GM18505 (cell line): ENCODE data around the gene CYBC1.
"Not testable (repeated sequence)": the region's sequence is repeated elsewhere in the genome, so short reads cannot be mapped to it uniquely, and the experiment has no call there.

Experiments
- ATAC-seq: cut with Tn5 transposase; IDR thresholded peaks from one replicate; pipeline ENCODE4 v1.9.1; 2021; ENCODE audit not compliant: unreplicated experiment
- POLR2A ChIP-seq: IDR thresholded peaks from 4 replicates; pipeline ENCODE4 v1.6.1; 2011; ENCODE audit warnings: borderline replicate concordance; ENCODE audit not compliant: insufficient read depth, insufficient read length; ENCODE audit errors: extremely low read depth

The CYBC1 gene

DNA sequence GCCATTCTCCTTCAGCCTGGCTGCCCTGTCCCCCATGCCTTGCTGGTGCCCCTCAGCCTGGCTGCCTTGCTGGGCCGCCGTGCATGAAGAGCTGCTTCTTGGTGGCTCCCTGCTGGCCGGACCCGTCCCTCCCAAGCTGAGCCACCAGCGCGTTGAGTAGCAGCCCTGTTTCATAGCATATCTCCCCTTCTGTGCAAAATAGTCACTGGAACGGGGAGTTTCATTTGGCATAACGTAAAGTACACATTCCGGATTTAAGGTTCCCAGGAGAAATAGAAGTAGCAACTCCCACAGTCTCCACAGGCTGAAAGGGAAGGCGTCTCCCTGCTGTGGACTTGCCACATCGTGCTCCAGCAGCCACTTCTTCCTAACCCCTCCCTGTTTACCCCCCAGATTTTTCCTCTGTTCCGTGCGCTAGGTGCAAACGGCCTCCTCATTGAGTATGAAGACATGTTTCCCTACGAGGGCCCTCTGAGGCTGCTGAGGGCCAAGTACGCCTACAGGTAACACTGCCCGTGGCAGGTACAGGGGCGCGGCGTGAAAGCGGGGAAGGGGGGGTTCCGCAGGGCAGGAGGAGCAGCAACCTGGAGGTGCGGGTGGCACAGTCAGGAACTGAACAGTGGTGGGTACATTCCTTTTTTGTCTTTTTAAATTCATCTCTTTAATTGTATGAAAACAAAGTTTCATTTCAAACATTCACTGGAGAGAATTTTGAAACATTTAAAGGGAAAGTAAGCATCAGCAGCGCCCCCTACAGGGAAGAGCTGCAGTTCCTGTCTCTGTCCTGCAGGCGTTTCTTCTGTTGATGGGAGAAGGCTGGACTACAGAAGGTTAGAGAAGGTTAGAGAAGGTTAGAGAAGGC is 26.3 kb downstream of the CYBC1 start:
- ATAC-seq = no peak
- TF ChIP-seq POLR2A = no peak

- no peak for ATAC-seq
- no peak for TF ChIP-seq POLR2A
Observed at GRCh38 chr17:82419540-82419939, 31.0 kb downstream of the CYBC1 start.

GRCh38 chr17:82418001-82418986 is 32.3 kb downstream of the CYBC1 start, which contains the start of the genes HEXD and OGFOD3:
Gene HEXD, plus strand, starts transcription at chr17:82418347. Its CDS starts 1,453 bp downstream, at chr17:82419800.
Gene OGFOD3, minus strand, starts transcription at chr17:82418586. Its CDS starts 101 bp downstream, at chr17:82418485.
- ATAC-seq = peak; percentile 89
- TF ChIP-seq POLR2A = peak; percentile 85

DNA sequence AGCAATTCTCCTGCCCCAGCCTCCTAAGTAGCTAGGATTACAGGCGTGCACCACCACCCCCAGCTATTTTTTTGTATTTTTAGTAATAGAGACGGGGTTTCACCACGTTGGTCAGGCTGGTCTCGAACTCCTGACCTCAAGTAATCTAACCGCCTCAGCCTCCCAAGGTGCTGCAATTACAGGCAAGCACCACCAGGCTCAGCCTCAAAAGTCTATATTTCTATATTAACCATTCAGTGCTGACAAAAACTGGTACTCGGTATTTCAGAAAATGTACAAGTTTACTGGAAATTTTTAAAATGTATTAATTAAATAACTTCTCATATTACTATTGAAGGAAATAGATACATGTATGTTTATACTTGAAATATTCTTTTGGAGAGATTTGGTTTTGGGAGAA is 33.8 kb downstream of the CYBC1 start:
- no peak for ATAC-seq
- TF ChIP-seq POLR2A = no peak

GRCh38 chr17:82416264-82416663 is 34.3 kb downstream of the CYBC1 start:
- no peak for ATAC-seq
- TF ChIP-seq POLR2A = no peak

- no peak for TF ChIP-seq POLR2A
- no peak for ATAC-seq
Observed at GRCh38 chr17:82415786-82416185, 34.8 kb downstream of the CYBC1 start.

GRCh38 chr17:82415336-82415735 is 35.2 kb downstream of the CYBC1 start:
- ATAC-seq = no peak
- no peak for TF ChIP-seq POLR2A

DNA sequence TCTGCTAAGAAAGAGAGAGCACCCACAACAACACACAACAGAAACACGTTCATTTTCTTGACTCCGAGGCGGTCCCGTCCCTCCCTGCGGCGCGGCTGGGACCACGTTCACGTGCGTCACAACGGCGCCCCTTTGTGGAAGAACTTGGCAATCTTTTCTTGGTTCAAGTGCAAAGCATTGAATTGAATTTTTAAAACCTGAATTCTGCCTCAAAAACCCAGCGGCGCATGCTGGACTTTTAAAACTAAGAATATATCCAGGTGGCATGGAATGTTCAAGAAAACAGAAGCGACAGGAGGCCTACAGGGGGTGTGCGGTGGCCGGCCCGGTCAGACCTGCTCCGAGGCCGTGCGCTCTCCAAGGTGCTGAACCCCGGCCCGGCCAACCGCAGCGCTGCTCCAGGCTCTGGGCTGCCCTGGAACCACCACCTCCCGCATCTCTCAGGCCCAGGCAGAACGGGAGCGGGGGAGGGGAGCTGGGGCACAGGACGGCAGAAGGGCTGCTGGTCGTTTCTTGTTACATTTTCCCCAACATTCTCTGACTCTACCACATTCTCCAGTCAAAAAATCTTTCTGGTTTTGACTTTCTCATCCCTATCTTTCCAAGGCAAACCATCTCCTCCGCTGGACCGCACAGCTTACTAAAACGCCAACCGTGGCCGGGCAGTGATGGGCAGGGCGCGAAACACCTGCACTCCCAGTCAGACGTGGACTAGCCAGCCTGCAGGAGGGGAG is 35.8 kb downstream of the CYBC1 start:
- no peak for TF ChIP-seq POLR2A
- no peak for ATAC-seq

- no peak for TF ChIP-seq POLR2A
- ATAC-seq = no peak
Observed at GRCh38 chr17:82412535-82413520, 37.7 kb downstream of the CYBC1 start.

GRCh38 chr17:82412081-82412480 is 38.5 kb downstream of the CYBC1 start:
- not testable (repeated sequence) for ATAC-seq

DNA sequence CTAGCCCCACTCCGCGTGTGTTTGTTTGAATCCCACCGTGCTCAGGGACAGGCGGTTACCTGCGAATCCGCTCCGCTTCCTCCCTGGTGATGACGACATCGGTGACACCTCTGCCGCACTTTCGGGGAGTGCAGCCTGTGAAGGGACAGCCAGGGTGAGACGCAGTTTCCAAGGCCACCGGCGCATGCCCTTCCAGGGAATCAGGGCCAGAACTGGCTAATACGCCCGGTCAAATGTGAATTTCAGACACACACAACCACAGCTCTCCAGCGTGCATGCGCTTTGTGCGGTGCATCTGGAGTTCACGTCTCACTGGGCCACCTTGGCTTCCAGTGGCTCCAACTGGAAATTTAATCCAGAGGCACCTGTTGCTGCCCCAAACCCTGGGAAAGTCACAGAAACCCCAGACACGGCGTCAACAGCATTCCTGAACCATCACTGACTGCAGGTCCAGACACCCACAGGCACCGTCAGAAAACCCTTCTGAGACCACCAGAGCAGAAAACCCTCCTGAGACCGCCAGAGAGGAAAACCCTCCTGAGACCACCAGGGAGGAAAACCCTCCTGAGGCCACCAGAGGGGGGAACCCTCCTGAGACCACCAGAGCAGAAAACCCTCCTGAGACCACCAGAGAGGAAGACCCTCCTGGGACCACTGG is 39.0 kb downstream of the CYBC1 start:
- no peak for ATAC-seq
- no peak for TF ChIP-seq POLR2A
